HUDEP-2 (cell line): ENCODE measurements around the gene NXPE4.
"Not testable (repeated sequence)": the region's sequence is repeated elsewhere in the genome, so short reads cannot be mapped to it uniquely, and the experiment has no call there.

Experiments
- DNase-seq, 76 experiments: peaks; one replicate each; lab custom pipeline; 2025; ENCODE audit not compliant: unreplicated experiment in 76 of 76; lab: John Stamatoyannopoulos, UW

The NXPE4 gene

GRCh38 chr11:114595571-114595970 is at the start of gene NXPE4:
Gene NXPE4, minus strand, starts transcription at chr11:114595786. Its CDS starts 1,027 bp downstream, at chr11:114594759.
- DNase-seq, result no peak

- DNase-seq, result not testable (repeated sequence)
Measured at GRCh38 chr11:114639440-114639839, 43.9 kb upstream of the NXPE4 start.

GRCh38 chr11:114631445-114631965 is 35.9 kb upstream of the NXPE4 start:
- not testable (repeated sequence) for DNase-seq

GRCh38 chr11:114625294-114625693 is 29.7 kb upstream of the NXPE4 start:
- no peak for DNase-seq

DNA sequence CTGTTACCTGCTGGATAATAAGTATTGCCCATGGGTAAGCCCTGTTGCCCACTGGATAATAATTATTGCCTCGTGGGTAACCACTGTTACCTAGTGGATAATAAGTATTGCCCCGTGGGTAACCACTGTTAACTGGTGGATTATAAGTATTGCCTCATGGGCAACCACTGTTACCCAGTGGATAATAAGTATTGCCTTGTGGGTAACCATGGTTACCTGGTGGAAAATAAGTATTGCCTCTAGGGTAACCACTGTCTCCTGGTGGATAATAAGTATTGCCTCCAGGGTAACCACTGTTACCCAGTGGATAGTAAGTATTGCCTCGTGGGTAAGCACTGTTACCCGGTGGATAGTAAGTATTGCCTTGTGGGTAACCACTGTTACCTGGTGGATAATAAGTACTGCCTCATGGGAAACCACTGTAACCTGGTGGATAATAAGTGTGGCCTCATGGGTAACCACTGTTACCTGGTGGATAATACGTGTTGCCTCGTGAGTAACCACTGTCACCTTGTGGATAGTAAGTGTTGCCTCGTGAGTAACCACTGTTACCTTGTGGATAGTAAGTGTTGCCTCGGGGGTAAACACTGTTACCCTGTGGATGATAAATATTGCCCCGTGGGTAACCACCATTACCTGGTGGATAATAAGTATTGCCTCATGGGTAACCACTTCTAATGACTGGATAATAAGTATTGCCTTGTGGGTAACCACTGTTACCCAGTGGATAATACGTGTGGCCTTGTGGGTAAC is 29.0 kb upstream of the NXPE4 start:
- DNase-seq, result no peak

DNA sequence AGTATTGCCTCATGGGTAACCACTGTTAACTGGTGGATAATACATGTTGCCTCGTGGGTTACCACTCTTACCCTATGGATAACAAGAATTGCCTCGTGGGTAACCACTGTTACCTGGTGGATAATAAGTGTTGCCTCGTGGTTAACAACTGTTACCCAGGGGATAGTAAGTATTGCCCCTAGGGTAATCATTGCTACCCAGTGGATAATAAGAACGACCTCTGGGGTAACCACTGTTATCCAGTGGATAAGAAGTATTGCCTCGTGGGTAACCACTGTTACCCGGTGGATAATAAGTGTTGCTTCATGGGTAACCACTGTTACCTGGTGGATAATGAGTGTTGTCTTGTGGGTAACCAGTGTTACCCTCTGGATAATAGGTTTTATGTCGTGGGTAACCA is 28.1 kb upstream of the NXPE4 start:
- no peak for DNase-seq

GRCh38 chr11:114622858-114623257 is 27.3 kb upstream of the NXPE4 start:
- DNase-seq, result no peak

DNA sequence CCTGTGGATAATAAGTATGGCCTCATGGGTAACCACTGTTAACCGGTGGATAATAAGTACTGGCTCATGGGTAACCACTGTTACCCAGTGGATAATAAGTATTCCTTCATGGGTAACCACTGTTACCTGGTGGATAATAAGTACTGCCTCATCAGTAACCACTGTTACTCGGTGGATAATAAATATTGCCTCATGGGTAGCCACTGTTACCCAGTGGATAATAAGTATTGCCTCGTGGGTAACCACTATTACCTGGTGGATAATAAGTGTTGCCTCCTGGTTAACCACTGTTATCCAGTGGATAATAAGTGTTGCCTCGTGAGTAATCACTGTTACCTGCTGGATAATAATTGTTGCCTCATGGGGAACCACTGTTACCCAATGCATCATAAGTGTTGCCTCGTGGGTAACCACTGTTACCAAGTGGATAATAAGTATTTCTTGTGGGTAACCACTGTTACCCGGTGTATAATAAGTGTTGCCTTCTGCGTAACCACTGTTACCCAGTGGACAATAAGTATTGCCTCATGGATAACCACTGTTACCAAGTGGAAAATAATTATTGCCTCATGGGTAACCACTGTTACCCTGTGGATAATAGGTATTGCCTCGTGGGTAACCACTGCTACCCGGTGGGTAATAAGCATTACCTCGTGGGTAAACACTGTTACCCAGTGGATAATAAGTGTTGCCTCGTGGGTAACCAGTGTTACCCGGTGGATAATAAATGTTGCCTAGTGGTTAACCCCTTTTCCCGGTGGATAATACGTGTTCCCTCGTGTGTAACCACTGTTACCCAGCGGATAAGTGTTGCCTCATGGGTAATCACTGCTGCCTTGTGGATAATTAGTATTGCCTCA is 26.6 kb upstream of the NXPE4 start:
- DNase-seq, result no peak

GRCh38 chr11:114621072-114621471 is 25.5 kb upstream of the NXPE4 start:
- no peak for DNase-seq

DNA sequence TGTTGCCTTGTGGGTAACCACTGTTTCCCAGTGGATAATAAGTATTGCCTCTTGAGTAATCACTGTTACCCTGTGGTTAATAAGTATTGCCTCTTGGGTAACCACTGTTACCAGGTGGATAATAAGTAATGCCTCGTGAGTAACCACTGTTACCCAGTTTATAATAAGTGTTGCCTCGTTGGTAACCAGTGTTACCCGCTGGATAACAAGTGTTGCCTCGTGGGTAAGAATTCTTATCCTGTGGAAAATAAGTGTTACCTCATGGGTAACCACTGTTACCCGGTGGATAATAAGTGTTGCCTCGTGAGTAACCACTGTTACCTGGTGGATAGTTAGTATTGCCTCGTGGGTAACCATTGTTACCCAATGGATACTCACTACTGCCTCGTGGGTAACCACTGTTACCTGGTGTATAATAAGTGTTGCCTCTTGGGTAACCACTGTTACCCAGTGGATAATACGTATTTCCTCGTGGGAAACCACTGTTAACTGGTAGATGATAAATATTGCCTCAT is 24.1 kb upstream of the NXPE4 start:
- DNase-seq, result no peak

GRCh38 chr11:114618139-114618538 is 22.6 kb upstream of the NXPE4 start:
- DNase-seq, result no peak

- DNase-seq, result no peak
Measured at GRCh38 chr11:114617157-114618124, 21.9 kb upstream of the NXPE4 start.

- DNase-seq, result no peak
Measured at GRCh38 chr11:114616516-114616915, 20.9 kb upstream of the NXPE4 start.

- DNase-seq, result no peak
Measured at GRCh38 chr11:114615448-114616361, 20.1 kb upstream of the NXPE4 start.

- DNase-seq, result no peak
Measured at GRCh38 chr11:114614127-114614720, 18.6 kb upstream of the NXPE4 start.

DNA sequence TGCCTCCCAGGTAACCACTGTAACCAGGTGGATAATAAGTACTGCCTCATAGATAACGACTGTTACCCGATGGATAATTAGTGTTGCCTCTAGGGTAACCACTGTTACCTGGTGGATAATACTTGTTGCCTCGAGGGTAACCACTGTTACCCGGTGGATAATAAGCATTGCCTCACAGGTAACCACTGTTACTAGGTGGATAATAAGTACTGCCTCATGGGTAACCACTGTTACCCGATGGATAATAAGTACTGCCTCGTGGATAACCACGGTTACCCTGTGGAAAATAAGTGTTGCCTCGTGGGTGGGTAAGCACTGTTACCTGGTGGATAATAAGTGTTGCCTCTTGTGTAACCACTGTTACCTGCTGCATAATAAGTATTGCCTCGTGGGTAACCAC is 17.5 kb upstream of the NXPE4 start:
- not testable (repeated sequence) for DNase-seq

DNA sequence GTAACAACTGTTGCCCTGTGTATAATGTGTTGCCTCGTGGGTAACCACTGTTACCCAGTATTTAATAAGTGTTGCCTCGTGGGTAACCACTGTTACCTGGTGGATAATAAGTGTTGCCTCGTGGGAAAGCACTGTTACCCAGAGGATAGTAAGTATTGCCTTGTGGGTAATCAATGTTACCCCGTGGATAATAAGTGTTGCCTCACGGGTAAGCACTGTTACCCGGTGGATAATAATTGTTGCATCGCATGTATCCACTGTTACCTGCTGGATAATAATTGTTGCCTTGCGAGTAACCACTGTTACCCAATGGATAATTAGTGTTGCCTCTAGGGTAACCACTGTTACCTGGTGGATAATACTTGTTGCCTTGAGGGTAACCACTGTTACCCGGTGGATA is 17.1 kb upstream of the NXPE4 start:
- no peak for DNase-seq

- DNase-seq, result not testable (repeated sequence)
Measured at GRCh38 chr11:114612199-114612598, 16.6 kb upstream of the NXPE4 start.
